Gastrocnemius medialis (tissue), 4 donors: ENCODE results near the gene DGKG. TPM values are rescaled to one million over a fixed set of nuclear protein-coding genes. Genes with fewer than 3 reads are reported as not detected.
A peak's percentile ranks its signal among the peaks of the same experiment; 100 is the strongest.

Experiments used
- ATAC-seq, 2 donors: fragments of 150-250 bp; one replicate each; pipeline ENCODE4 v1.9.1; 2016
- DNase-seq, 2 donors: peaks; one replicate each; pipeline ENCODE4 v3.0.0-alpha.2; 2019
- H3K27ac ChIP-seq, 4 donors: fragments of 200-600 bp; sonication (generic); 1 replicate in 1 of 4; 2 replicates in 3 of 4; pipeline ENCODE4 v1.5.1; 2016 to 2018; ENCODE audit warnings: mild to moderate bottlenecking in 2 of 4, moderate library complexity in 1 of 4
- H3K27me3 ChIP-seq, 3 donors: fragments of 200-600 bp; sonication (generic) in 2 of 3; 1 replicate in 1 of 3; 2 replicates in 2 of 3; pipeline versions ENCODE4 v1.5.1 to v1.6.0; 2016 to 2019; ENCODE audit warnings: mild to moderate bottlenecking in 1 of 3, moderate library complexity in 1 of 3
- H3K36me3 ChIP-seq, 2 donors: fragments of 200-600 bp; sonication (generic) in 1 of 2; one replicate each; pipeline ENCODE4 v1.5.1; 2017 to 2018
- H3K4me1 ChIP-seq, 2 donors: fragments of 200-600 bp; sonication (generic) in 1 of 2; one replicate each; pipeline ENCODE4 v1.5.1; 2016 to 2017; ENCODE audit warnings: mild to moderate bottlenecking in 2 of 2
- H3K4me3 ChIP-seq, 4 donors: fragments of 200-600 bp; sonication (generic) in 3 of 4; 1 replicate in 1 of 4; 2 replicates in 3 of 4; pipeline ENCODE4 v1.5.1; 2016 to 2019; ENCODE audit warnings: mild to moderate bottlenecking in 2 of 4
- H3K9me3 ChIP-seq, 3 donors: fragments of 200-600 bp; sonication (generic) in 2 of 3; 1 replicate in 1 of 3; 2 replicates in 2 of 3; pipeline ENCODE4 v1.5.1; 2016 to 2019
- POLR2A ChIP-seq, 2 donors: fragments of 450-650 bp; IDR thresholded peaks; one replicate each; pipeline ENCODE4 v1.6.1; 2017; ENCODE audit warnings: antibody characterized with exemption in 2 of 2, mild to moderate bottlenecking in 2 of 2, moderate library complexity in 2 of 2
- in situ Hi-C, 4 donors: fragments of 200-750 bp; cut with MboI; loops; one replicate each; pipeline versions ENCODE4 v1.15.0 to v1.8.0; 2017; ENCODE audit warnings: low sequenced_read_pairs in 4 of 4
- intact Hi-C: fragments of 100-400 bp; cut with DNase I; formaldehyde crosslinking; loops from one replicate; pipeline ENCODE4 v1.15.1; 2023; ENCODE audit warnings: low total_unique reads
- total RNA-seq, 4 donors: library from RNA; depleted of rRNA; stranded (reverse); fragments of >200 nt; gene quantifications; one replicate each; pipeline versions ENCODE4 v1.1.0 to v1.2.3, GENCODE V29; 2016
- TF ChIP-seq, protein P1 (sequence below), 5 experiments: fragments of 450-650 bp in 3 of 5; fragments of 200-600 bp in 2 of 5; sonication (generic) in 2 of 5; IDR thresholded peaks in 4 of 5; conservative IDR thresholded peaks in 1 of 5; 1 replicate in 4 of 5; 2 replicates in 1 of 5; pipeline ENCODE4 v1.5.1; 2016 to 2019; ENCODE audit warnings: antibody characterized with exemption in 5 of 5, mild to moderate bottlenecking in 3 of 5, moderate library complexity in 3 of 5

DGKG gene
- total RNA-seq, 4 donors from 2014 or later, result 5.0 to 11.2 (median 7.7) TPM

DNA sequence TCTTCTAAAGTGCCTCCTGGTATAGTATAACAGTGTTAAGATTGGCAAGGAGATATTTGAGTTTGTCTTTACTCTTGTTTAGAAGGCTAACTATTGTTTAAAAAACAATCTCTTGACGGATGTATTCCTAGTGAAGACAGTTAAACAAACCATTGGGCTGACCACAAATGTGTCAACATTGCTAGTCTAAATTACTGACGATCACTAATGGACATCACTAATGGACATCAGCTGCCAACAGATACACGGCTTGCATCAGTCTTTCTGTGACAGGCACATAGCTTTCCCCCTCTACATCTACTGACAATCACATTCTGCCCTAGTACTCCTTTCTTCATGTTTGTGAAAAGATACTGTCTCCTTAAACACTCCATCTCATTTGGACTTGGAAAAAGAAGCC, 196.0 kb downstream of the DGKG start:
- H3K27ac ChIP-seq, result no peak overlapping the region
- DNase-seq, result no peak
- intact Hi-C loops (no loop called here), in situ Hi-C loops (no loop called here)
- H3K27me3 ChIP-seq, result no peaks in the 10 kb centered on the region
- ATAC-seq, result no peak
- H3K4me3 ChIP-seq, result no peak overlapping the region
- H3K36me3 ChIP-seq, result no peaks in the 10 kb centered on the region
- TF ChIP-seq, protein P1, sequence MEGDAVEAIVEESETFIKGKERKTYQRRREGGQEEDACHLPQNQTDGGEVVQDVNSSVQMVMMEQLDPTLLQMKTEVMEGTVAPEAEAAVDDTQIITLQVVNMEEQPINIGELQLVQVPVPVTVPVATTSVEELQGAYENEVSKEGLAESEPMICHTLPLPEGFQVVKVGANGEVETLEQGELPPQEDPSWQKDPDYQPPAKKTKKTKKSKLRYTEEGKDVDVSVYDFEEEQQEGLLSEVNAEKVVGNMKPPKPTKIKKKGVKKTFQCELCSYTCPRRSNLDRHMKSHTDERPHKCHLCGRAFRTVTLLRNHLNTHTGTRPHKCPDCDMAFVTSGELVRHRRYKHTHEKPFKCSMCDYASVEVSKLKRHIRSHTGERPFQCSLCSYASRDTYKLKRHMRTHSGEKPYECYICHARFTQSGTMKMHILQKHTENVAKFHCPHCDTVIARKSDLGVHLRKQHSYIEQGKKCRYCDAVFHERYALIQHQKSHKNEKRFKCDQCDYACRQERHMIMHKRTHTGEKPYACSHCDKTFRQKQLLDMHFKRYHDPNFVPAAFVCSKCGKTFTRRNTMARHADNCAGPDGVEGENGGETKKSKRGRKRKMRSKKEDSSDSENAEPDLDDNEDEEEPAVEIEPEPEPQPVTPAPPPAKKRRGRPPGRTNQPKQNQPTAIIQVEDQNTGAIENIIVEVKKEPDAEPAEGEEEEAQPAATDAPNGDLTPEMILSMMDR (IDR thresholded peaks at IDR 0.05 in 4 of 5, conservative IDR thresholded peaks at IDR 0.05 in 1 of 5), result no peak
- no peak for TF ChIP-seq POLR2A (IDR thresholded peaks at IDR 0.05)
- no peaks in the 10 kb centered on the region for H3K4me1 ChIP-seq
- no peaks in the 10 kb centered on the region for H3K9me3 ChIP-seq

DNA sequence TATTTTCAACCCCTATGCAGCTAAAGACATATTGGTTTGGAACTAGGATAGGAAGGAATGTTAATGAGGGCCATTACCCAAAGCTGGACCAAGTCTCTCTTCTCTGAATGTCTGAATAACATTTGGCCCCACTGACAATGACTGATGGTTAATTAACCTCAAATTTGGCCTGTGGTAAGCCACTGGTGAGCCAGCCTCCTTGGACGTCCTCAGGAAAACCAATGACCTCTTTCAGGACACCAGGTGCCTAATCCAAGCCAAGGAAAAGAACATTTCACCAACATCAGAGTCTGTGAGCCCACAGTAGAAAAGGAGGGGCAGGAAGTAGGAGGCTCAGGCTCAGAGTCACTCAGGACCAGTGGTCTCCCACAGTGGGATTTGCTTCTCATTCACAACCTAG, 196.7 kb downstream of the DGKG start:
- intact Hi-C loops, result no loop called here
- Histone ChIP-seq H3K36me3 (no peaks in the 10 kb centered on the region), H3K4me1 (no peaks in the 10 kb centered on the region), H3K9me3 (no peaks in the 10 kb centered on the region), H3K27me3 (no peaks in the 10 kb centered on the region), H3K27ac (no peak overlapping the region), H3K4me3 (no peak overlapping the region)
- TF ChIP-seq, protein P1 (IDR thresholded peaks at IDR 0.05 in 4 of 5, conservative IDR thresholded peaks at IDR 0.05 in 1 of 5), result no peak
- no peak for TF ChIP-seq POLR2A (IDR thresholded peaks at IDR 0.05)
- DNase-seq (no peak), ATAC-seq (no peak)
- in situ Hi-C loops, result no loop called here

DNA sequence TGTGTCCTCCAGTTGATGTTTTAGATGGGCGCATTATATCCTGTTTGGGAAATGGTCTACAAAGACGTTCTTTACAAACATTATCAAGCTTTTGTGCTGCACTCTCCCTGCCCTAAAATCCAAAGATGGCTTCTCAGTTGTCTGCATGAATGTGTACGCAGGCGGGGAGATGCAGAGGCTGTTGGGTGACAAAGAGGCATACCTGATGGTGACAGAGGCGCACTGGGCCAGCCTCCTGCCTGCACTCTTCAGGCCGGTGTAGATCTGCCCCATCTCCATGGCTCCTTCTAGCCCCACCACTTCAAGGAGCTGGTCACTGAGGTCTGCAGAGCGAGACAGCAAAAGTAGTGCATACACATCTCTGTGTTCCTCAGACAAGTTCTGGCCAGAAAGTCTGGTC, 197.3 kb downstream of the DGKG start:
- no peaks in the 10 kb centered on the region for H3K36me3 ChIP-seq
- in situ Hi-C loops, result no loop called here

DNA sequence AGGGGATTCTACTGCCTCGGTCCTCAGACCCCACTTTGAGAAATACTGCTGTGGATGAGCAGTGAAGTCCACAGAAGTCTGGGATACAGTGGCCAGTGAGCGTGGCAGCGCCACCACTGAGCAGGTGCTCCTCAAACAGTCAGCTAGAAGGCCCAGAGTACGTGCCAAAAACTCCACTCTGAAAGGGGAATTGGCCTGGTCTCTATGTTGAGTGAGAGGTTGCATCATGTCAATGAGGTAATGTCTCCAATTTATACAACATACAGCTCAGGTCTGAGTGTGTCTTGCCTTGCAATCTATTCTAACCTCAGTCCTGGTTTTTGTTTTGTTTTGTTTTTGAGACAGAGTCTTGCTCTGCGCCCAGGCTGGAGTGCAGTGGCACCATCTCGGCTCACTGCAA, 199.8 kb downstream of the DGKG start:
- in situ Hi-C loops (no loop called here), intact Hi-C loops (no loop called here)
- peak overlapping the region in 1 of 4 donors; percentile 31 for H3K27ac ChIP-seq
- no peaks in the 10 kb centered on the region for H3K9me3 ChIP-seq
- H3K27me3 ChIP-seq, result no peaks in the 10 kb centered on the region
- H3K36me3 ChIP-seq, result no peaks in the 10 kb centered on the region
- DNase-seq (peak; percentile 4 to 49), ATAC-seq (peak; percentile 56 to 97)
- TF ChIP-seq, protein P1 (IDR thresholded peaks at IDR 0.05 in 4 of 5, conservative IDR thresholded peaks at IDR 0.05 in 1 of 5), result no peak
- no peak for TF ChIP-seq POLR2A (IDR thresholded peaks at IDR 0.05)
- H3K4me1 ChIP-seq, result no peaks in the 10 kb centered on the region
- no peak overlapping the region for H3K4me3 ChIP-seq

More for the DNA sequence above, 197.3 kb downstream of the DGKG start:
- Histone ChIP-seq H3K27ac (no peak overlapping the region), H3K4me1 (no peaks in the 10 kb centered on the region), H3K4me3 (no peak overlapping the region), H3K9me3 (no peaks in the 10 kb centered on the region), H3K27me3 (no peaks in the 10 kb centered on the region)
- no peak for TF ChIP-seq POLR2A (IDR thresholded peaks at IDR 0.05)
- TF ChIP-seq, protein P1 (IDR thresholded peaks at IDR 0.05 in 4 of 5, conservative IDR thresholded peaks at IDR 0.05 in 1 of 5), result no peak
- DNase-seq (no peak), ATAC-seq (no peak)
- intact Hi-C loops, result no loop called here

DNA sequence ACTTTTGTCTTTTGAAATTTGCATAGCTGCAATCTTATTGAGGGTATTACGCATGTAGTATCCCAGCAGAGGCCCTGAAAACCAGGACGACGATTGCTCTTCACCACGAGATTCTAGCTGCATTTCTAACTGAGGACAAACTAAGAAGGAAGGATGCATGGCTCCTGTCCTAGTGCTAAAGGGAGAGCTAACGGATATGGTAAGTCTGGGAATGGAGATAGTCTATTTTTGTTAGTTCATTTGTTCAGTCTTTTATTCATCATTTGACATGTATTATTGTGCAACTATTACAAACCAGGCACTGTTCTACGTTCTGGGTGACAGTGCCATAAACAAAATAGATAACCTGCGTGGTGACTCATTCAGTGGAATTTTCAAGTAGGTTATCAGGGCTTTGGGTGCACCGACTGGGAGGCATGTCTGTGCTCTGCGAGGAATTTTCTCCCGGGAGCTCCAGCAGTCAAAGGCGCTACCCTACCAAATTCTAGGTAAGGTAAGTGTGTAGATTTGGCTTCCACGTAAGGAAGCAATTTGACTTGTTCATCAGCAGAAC, 201.3 kb downstream of the DGKG start:
- H3K36me3 ChIP-seq, result no peaks in the 10 kb centered on the region
- no peak overlapping the region for H3K27ac ChIP-seq
- H3K4me1 ChIP-seq, result no peaks in the 10 kb centered on the region
- ATAC-seq (no peak), DNase-seq (no peak)
- no peak overlapping the region for H3K4me3 ChIP-seq
- TF ChIP-seq, protein P1 (IDR thresholded peaks at IDR 0.05 in 4 of 5, conservative IDR thresholded peaks at IDR 0.05 in 1 of 5), result no peak
- no peak for TF ChIP-seq POLR2A (IDR thresholded peaks at IDR 0.05)
- intact Hi-C loops, result no loop called here
- in situ Hi-C loops, result no loop called here
- H3K9me3 ChIP-seq, result no peaks in the 10 kb centered on the region
- no peaks in the 10 kb centered on the region for H3K27me3 ChIP-seq
